ENCODE measurements around the gene IL17REL.
A peak's percentile ranks its signal among the peaks of the same experiment; 100 is the strongest.

The IL17REL gene

DNA sequence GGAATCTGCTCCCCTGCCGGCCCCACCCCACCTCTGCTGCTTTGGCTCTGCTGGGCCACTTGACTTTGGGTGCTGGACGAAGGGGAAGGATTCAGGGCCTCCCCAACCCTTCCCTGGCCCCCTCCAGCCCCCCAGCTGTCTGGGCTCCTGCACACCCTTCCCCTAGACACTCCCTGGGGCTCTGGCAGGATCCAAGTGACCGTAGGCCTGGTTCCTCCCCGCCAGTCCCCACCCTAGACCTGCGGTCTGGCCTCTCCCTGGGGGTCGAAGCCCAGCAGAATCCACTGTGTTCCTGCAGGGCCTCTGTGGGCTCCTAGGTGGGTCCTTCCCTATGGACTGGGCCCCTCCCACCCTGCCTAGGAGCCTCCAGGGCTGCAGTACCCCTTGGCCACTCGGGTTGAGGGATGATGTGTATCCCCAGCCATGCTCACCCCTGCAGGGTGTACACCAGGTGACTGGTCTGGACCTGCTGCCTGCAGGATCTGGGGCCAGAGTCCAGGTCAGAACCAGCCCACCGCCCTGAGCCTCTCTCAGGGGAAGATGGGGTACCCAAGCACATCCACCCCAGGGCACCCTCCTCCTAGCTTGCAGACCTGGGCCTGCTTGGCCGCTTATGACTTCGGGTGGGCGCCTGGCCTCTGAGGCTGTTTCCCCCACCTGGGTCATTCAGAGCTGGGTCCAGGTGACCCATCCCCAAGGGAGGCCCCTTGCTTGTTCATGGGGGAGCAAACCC lies 46.4 kb downstream of the IL17REL start:
- TF ChIP-seq, protein P1, sequence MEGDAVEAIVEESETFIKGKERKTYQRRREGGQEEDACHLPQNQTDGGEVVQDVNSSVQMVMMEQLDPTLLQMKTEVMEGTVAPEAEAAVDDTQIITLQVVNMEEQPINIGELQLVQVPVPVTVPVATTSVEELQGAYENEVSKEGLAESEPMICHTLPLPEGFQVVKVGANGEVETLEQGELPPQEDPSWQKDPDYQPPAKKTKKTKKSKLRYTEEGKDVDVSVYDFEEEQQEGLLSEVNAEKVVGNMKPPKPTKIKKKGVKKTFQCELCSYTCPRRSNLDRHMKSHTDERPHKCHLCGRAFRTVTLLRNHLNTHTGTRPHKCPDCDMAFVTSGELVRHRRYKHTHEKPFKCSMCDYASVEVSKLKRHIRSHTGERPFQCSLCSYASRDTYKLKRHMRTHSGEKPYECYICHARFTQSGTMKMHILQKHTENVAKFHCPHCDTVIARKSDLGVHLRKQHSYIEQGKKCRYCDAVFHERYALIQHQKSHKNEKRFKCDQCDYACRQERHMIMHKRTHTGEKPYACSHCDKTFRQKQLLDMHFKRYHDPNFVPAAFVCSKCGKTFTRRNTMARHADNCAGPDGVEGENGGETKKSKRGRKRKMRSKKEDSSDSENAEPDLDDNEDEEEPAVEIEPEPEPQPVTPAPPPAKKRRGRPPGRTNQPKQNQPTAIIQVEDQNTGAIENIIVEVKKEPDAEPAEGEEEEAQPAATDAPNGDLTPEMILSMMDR (IDR thresholded peaks at IDR 0.05; ENCODE audit: low read depth, low read length, missing control alignments) = no peak
- H3K4me3 ChIP-seq (ENCODE audit: low read depth, low read length) = no peak overlapping the region
- no peak for DNase-seq (ENCODE audit: low read depth)
- in situ Hi-C loops (cut with HindIII; ENCODE audit: low sequenced_read_pairs) = no loop called here

DNA sequence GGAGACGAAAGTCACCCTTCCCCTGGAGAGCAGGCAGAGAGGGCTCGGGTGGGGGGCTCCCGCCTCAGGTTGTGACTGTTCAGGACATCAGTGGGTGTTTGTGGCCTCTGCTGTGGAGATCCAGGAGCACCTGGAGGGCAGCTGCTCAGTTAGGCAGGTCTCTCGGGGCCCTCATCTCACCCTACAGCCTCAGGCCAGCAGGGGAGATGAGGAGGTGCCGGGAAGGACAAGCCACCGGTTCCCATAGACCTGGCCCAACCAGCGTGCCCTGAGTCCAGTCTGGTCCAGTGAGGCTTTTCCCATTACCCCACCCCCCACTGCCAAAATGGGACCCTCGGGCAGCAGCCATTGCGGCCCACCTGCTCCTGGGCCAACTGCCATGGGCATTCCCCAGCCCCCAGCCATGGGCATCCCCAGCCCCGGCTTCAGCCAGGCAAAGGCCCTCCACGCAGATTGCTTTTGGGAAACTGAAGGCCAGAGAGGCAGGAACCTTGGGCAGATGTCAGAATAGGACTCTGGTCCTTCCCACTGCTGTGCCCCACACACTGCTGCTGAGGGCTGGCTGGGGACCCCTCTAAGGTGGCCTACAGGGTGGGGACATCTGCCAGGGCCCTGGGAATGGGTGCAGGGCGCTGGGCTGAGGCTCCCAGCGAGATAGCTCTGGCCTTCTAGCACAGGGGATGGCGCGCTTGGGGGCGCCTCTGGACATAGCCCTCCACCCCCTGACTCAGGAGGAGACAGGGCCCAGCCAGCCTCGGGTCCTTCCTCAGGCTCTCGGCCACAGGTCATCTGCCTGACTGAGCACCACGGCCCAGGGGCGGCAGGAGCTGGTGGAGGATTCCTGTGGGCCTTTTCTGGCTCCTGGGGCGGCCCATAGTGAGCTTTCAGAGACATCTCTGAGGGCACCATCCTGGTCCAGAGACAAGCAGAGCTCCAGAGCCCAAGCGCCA lies 47.2 kb downstream of the IL17REL start:
- no peak overlapping the region for H3K4me3 ChIP-seq (ENCODE audit: low read depth, low read length)
- in situ Hi-C loops (cut with HindIII; ENCODE audit: low sequenced_read_pairs) = no loop called here
- TF ChIP-seq, protein P1 (IDR thresholded peaks at IDR 0.05; ENCODE audit: low read depth, low read length, missing control alignments) = no peak
- no peak for DNase-seq (ENCODE audit: low read depth)

DNA sequence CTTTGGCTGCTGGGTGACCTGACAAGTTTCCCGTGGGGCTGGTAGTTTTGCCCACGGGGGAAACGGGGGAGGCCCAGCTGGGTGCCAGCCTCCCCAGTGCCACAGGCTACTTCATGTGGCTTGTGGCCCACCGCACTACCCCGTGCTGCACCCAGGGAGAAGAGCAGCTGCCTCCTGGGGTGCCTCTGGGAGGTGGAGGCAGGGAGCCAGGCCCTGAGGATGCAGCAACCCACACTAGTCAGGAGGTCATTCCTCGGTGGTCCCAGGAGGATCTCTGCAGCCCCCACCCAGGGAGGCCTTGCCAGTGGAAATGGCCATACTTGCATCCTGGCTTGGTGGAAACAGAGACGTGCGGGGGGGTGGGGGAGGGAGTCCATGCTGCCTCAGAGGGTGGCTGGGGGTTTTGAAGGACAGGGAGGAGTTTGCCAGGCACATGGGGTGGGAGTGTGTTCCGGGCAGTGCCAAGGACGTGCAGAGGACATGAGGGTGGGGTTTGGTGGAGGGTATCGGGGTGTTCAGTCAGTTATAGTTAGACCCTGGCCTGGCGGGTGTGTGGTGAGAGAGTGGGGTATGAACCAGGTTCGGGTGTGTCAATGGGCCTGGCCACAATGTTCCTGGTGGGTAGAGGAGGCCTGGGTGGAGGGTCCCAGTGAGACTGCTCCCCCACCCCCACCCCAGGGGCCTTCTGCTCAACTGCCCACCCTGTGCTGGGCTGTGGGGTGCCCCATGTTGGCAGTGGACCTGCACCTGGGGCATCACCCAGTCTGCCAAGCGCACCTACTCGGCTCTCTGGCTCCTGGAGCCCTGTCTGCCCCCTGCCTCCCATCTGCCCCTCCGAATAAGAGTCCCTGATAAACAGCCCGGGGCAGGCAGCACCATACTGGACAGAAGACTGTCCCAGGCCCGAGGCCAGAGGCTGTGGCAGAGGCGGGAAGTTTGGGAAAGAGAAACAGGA lies 48.2 kb downstream of the IL17REL start:
- TF ChIP-seq, protein P1 (IDR thresholded peaks at IDR 0.05; ENCODE audit: low read depth, low read length, missing control alignments) = no peak
- in situ Hi-C loops (cut with HindIII; ENCODE audit: low sequenced_read_pairs) = no loop called here
- no peak for DNase-seq (ENCODE audit: low read depth)
- H3K4me3 ChIP-seq (ENCODE audit: low read depth, low read length) = no peak overlapping the region

DNA sequence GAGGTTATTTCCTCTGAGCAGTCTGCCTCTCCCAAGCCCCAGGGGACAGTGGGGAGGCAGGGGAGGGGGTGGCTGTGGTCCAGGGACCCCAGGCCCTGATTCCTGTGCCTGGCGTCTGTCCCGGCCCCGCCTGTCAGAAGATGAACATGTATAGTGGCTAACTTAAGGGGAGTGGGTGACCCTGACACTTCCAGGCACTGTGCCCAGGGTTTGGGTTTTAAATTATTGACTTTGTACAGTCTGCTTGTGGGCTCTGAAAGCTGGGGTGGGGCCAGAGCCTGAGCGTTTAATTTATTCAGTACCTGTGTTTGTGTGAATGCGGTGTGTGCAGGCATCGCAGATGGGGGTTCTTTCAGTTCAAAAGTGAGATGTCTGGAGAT lies 48.9 kb downstream of the IL17REL start:
- DNase-seq (ENCODE audit: low read depth) = no peak
- H3K4me3 ChIP-seq (ENCODE audit: low read depth, low read length) = no peak overlapping the region
- in situ Hi-C loops (cut with HindIII; ENCODE audit: low sequenced_read_pairs) = no loop called here
- TF ChIP-seq, protein P1 (IDR thresholded peaks at IDR 0.05; ENCODE audit: low read depth, low read length, missing control alignments) = no peak

DNA sequence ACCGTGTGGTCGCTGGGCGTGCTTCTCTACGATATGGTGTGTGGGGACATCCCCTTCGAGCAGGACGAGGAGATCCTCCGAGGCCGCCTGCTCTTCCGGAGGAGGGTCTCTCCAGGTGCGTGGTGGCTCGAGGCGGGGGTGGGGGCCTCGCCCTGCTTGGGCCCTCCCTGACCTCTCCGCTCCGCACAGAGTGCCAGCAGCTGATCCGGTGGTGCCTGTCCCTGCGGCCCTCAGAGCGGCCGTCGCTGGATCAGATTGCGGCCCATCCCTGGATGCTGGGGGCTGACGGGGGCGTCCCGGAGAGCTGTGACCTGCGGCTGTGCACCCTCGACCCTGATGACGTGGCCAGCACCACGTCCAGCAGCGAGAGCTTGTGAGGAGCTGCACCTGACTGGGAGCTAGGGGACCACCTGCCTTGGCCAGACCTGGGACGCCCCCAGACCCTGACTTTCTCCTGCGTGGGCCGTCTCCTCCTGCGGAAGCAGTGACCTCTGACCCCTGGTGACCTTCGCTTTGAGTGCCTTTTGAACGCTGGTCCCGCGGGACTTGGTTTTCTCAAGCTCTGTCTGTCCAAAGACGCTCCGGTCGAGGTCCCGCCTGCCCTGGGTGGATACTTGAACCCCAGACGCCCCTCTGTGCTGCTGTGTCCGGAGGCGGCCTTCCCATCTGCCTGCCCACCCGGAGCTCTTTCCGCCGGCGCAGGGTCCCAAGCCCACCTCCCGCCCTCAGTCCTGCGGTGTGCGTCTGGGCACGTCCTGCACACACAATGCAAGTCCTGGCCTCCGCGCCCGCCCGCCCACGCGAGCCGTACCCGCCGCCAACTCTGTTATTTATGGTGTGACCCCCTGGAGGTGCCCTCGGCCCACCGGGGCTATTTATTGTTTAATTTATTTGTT lies 49.6 kb downstream of the IL17REL start:
- DNase-seq (ENCODE audit: low read depth) = no peak
- H3K4me3 ChIP-seq (ENCODE audit: low read depth, low read length) = peak overlapping the region; percentile 55
- TF ChIP-seq, protein P1 (IDR thresholded peaks at IDR 0.05; ENCODE audit: low read depth, low read length, missing control alignments) = no peak
- in situ Hi-C loops (cut with HindIII; ENCODE audit: low sequenced_read_pairs) = no loop called here

Measured in astrocyte of the cerebellum (primary cell).